K562 (cell line): Measurements from ENCODE around the gene TFF2. TPM values are rescaled to one million over a fixed set of nuclear protein-coding genes. Genes with fewer than 3 reads are reported as not detected.

ENCODE experiments used
- ATAC-seq: fragments of 200-7000 bp; cut with Tn5 transposase; 3 replicates; pipeline ENCODE4 v1.9.1; 2020; ENCODE audit warnings: moderate library complexity
- BruUV-seq: library from RNA; stranded (reverse); fragments of 400-500 nt; replicated peaks from 2 replicates; lab custom pipeline; 2021; lab: Mats Ljungman, UMichigan
- CTCF ChIA-PET: fragments of 300-600 bp; formaldehyde crosslinking; extraction: SDS; loops from one replicate; lab custom pipeline; 2021; ENCODE audit warnings: low intra/inter-chr PET ratio; lab: Yijun Ruan, JAX
- POLR2A ChIA-PET: fragments of 300-600, 350-650 bp; sonication (Branson Sonifier 250); formaldehyde crosslinking; extraction: SDS; loops from one replicate; lab custom pipeline; 2021; ENCODE audit warnings: antibody characterized with exemption, inconsistent platforms; lab: Yijun Ruan, JAX
- DNase-seq, 4 experiments: peaks; one replicate each; pipeline versions ENCODE4 v3.0.0 to v3.0.0-alpha.2; 2011 to 2018; ENCODE audit warnings: low spot score in 3 of 4, mixed read lengths in 3 of 4; ENCODE audit errors: extremely low read depth in 1 of 4
- FAIRE-seq: peaks from 2 replicates; lab custom pipeline; 2011; peaks lifted over from hg19 to GRCh38; lab: Jason Lieb, UNC
- H2AFZ ChIP-seq: 2 replicates; pipeline ENCODE4 v1.6.0; 2011; ENCODE audit warnings: low read depth, low read length, control low read depth, inconsistent platforms
- H3K27ac ChIP-seq: fragments of 200-600 bp; 3 replicates; pipeline ENCODE4 v1.8.0; 2011; ENCODE audit warnings: low read depth, mild to moderate bottlenecking, control low read depth, inconsistent platforms, low read length, moderate library complexity, mixed read lengths; ENCODE audit errors: extremely low read depth
- H3K27me3 ChIP-seq, 2 experiments: fragments of 300-600 bp in 1 of 2; 2 replicates in 1 of 2; 3 replicates in 1 of 2; pipeline versions ENCODE4 v1.6.0 to v1.8.0; 2011; ENCODE audit warnings: inconsistent platforms in 2 of 2, low read length in 2 of 2, mild to moderate bottlenecking in 1 of 2, mixed read lengths in 1 of 2, moderate library complexity in 1 of 2; ENCODE audit not compliant: control insufficient read depth in 2 of 2, insufficient read depth in 2 of 2
- H3K36me3 ChIP-seq: fragments of 300-600 bp; 3 replicates; pipeline ENCODE4 v1.8.0; 2011; ENCODE audit warnings: mild to moderate bottlenecking, low read length, inconsistent platforms; ENCODE audit not compliant: control insufficient read depth, insufficient read depth
- H3K4me1 ChIP-seq, 2 experiments: fragments of 200-600 bp in 1 of 2; replicated peaks in 1 of 2; 2 replicates in 1 of 2; 3 replicates in 1 of 2; pipeline versions ENCODE4 v1.5.1 to v1.8.0; 2011; ENCODE audit warnings: inconsistent platforms in 2 of 2, low read length in 2 of 2, mild to moderate bottlenecking in 1 of 2, mixed read lengths in 1 of 2, moderate library complexity in 1 of 2; ENCODE audit not compliant: control insufficient read depth in 2 of 2, insufficient read depth in 2 of 2
- H3K4me2 ChIP-seq: 2 replicates; pipeline ENCODE4 v1.6.1; 2011; ENCODE audit warnings: low read length, control low read depth, inconsistent platforms, mixed read lengths; ENCODE audit not compliant: insufficient read depth
- H3K4me3 ChIP-seq: fragments of 200-600 bp; sonication (generic), shearing (Covaris generic); 2 replicates; pipeline ENCODE4 v1.5.1; 2016; ENCODE audit warnings: control low read depth, inconsistent platforms
- H3K79me2 ChIP-seq: fragments of 200-600 bp; 3 replicates; pipeline ENCODE4 v1.8.0; 2011; ENCODE audit warnings: low read length, inconsistent platforms; ENCODE audit not compliant: control insufficient read depth, insufficient read depth
- H3K9ac ChIP-seq, 2 experiments: 2 replicates each; pipeline versions ENCODE4 v1.6.0 to v1.6.1; 2011; ENCODE audit warnings: low read depth in 2 of 2, low read length in 2 of 2, control low read depth in 1 of 2, inconsistent platforms in 1 of 2, mild to moderate bottlenecking in 1 of 2, mixed read lengths in 1 of 2; ENCODE audit not compliant: insufficient read depth in 1 of 2
- H3K9me1 ChIP-seq: one replicate; pipeline ENCODE4 v1.6.0; 2011; ENCODE audit warnings: inconsistent platforms, mild to moderate bottlenecking, low read length, moderate library complexity; ENCODE audit not compliant: control insufficient read depth, insufficient read depth
- H3K9me3 ChIP-seq: replicated peaks from 2 replicates; pipeline ENCODE4 v1.5.1; 2011; ENCODE audit warnings: low read depth, low read length, inconsistent platforms; ENCODE audit not compliant: control insufficient read depth, insufficient read depth
- H4K20me1 ChIP-seq: replicated peaks from 2 replicates; pipeline ENCODE4 v1.6.1; 2011; ENCODE audit warnings: low read length, inconsistent platforms, mixed read lengths; ENCODE audit not compliant: control insufficient read depth, insufficient read depth
- BRCA1 ChIP-seq, 2 experiments: fragments of 450-650 bp in 1 of 2; sonication (generic) in 1 of 2; formaldehyde crosslinking in 1 of 2; IDR thresholded peaks; 2 replicates each; pipeline versions ENCODE4 v1.5.0 to v1.6.1; 2017 to 2020; ENCODE audit warnings: mild to moderate bottlenecking in 1 of 2, missing genetic modification reagents in 1 of 2
- EGR1 ChIP-seq: fragments of 450-650 bp; conservative IDR thresholded peaks from 2 replicates; pipeline ENCODE4 v1.6.1; 2017; ENCODE audit warnings: mild to moderate bottlenecking
- IFI16 ChIP-seq: fragments of 250-450 bp; sonication (Bioruptor Pico); IDR thresholded peaks from 2 replicates; pipeline ENCODE4 v2.1.2; 2022; ENCODE audit warnings: mild to moderate bottlenecking, inconsistent platforms
- PCBP1 ChIP-seq: fragments of 200-400 bp; formaldehyde crosslinking; IDR thresholded peaks from 2 replicates; pipeline ENCODE4 v1.6.1; 2018; ENCODE audit warnings: mild to moderate bottlenecking, low read depth, low read length; ENCODE audit not compliant: poor library complexity, severe bottlenecking
- POLR3G ChIP-seq: IDR thresholded peaks from 2 replicates; pipeline ENCODE4 v1.6.1; 2011; ENCODE audit not compliant: insufficient read length, insufficient replicate concordance; ENCODE audit errors: extremely low read depth
- TRIM28 ChIP-seq: fragments of 450-650 bp; IDR thresholded peaks from 2 replicates; pipeline ENCODE4 v1.6.1; 2017
- ZEB2 ChIP-seq: fragments of 450-650 bp; IDR thresholded peaks from 2 replicates; pipeline ENCODE4 v1.6.1; 2016
- ZNF232 ChIP-seq: sonication (generic); formaldehyde crosslinking; IDR thresholded peaks from 2 replicates; pipeline ENCODE4 v1.8.0; 2022; ENCODE audit warnings: mild to moderate bottlenecking, missing genetic modification reagents
- WGBS: fragments of 100-300 bp; shearing (Covaris generic); methylation state at CpG from one replicate; pipeline ENCODE4 v1.1.6; 2016; ENCODE audit warnings: low coverage, mixed read lengths; ENCODE audit not compliant: insufficient coverage; ENCODE audit errors: missing lambda C conversion rate; 5-methylcytosine and 5-hydroxymethylcytosine counted together
- in situ Hi-C: fragments of 300-500 bp; cut with MboI; formaldehyde crosslinking; loops from 4 replicates; pipeline ENCODE4 v1.15.0; 2018; ENCODE audit warnings: inconsistent platforms, mixed read lengths
- intact Hi-C: fragments of 100-400 bp; cut with micrococcal nuclease; formaldehyde crosslinking; loops from 2 replicates; pipeline ENCODE4 v1.14.2; 2022
- polyA plus RNA-seq, 8 experiments: library from polyadenylated mRNA; depleted of rRNA in 4 of 8; stranded (reverse) in 5 of 8; unstranded in 3 of 8; fragments of >200 nt; fragmentation: Nextera tagmentation in 2 of 8; fragmentation: Illumina TruSeq in 1 of 8; extraction: Ambion mirVana in 2 of 8; extraction: Trizol in 1 of 8; gene quantifications; 2 replicates each; pipeline versions ENCODE4 v1.2.1 to v1.2.3, GENCODE V29; 2011 to 2014; ENCODE audit warnings: inconsistent platforms in 1 of 8, missing spikeins in 1 of 8
- total RNA-seq, 7 experiments: library from RNA; depleted of rRNA in 6 of 7; stranded (reverse); fragments of >200 nt in 6 of 7; fragmentation: Illumina TruSeq in 2 of 7; extraction: Trizol in 2 of 7; gene quantifications; 2 replicates each; pipeline versions ENCODE4 v1.2.1 to v1.2.3, GENCODE V29; 2011 to 2021; ENCODE audit warnings: low replicate concordance in 1 of 7
- TF ChIP-seq, protein P1 (sequence below): sonication (generic); formaldehyde crosslinking; IDR thresholded peaks from 2 replicates; pipeline ENCODE4 v1.8.1; 2023; ENCODE audit warnings: missing genetic modification reagents, mild to moderate bottlenecking, borderline replicate concordance

Gene TFF2
- total and polyA plus RNA-seq, 9 of the 15 experiments (the other 6 are each of a cell fraction or from before 2014, with no cell fraction given): not detected

GRCh38 chr21:42389449-42389835, 38.6 kb upstream of the TFF2 start:
- no peaks in the 10 kb centered on the region for H3K79me2 ChIP-seq
- H4K20me1 ChIP-seq: no peaks in the 10 kb centered on the region
- no peaks in the 10 kb centered on the region for H3K36me3 ChIP-seq
- peaks cover 12 to 37% of the 10 kb centered on the region in 2 experiments for H3K27me3 ChIP-seq
- H3K9ac ChIP-seq: no peak overlapping the region; a peak in 1 of 4 replicates
- ChIA-PET POLR2A (no interaction called here), CTCF (interaction anchor here (0.7 kb wide), 1 partner anchor 123 kb away, joined by 3 read pairs; no protein-coding TSS in a partner anchor)
- in situ Hi-C loops: no loop called here
- H3K9me3 ChIP-seq: no peaks in the 10 kb centered on the region
- H3K27ac ChIP-seq: no peak overlapping the region
- H3K9me1 ChIP-seq: no peaks in the 10 kb centered on the region
- H3K4me2 ChIP-seq: peak overlapping the region; percentile 54
- BruUV-seq: no TSS peak
- intact Hi-C loops: no loop called here
- DNase-seq: no peak
- peak overlapping the region; percentile 78 for H2AFZ ChIP-seq
- H3K4me1 ChIP-seq: peaks cover 13 to 16% of the 10 kb centered on the region in 2 experiments; a peak in 3 of 5 replicates
- TF ChIP-seq IFI16 (CRISPR knock-in tag): no peak
- no peak for TF ChIP-seq ZNF232 (CRISPR knock-in tag)
- no peak for TF ChIP-seq ZEB2
- no peak for TF ChIP-seq BRCA1 (IDR thresholded peaks at IDR 0.05)
- TF ChIP-seq BRCA1 (CRISPR knock-in tag; IDR thresholded peaks at IDR 0.05): no peak
- TF ChIP-seq PCBP1: no peak
- no peak for TF ChIP-seq POLR3G
- TF ChIP-seq, protein P1, sequence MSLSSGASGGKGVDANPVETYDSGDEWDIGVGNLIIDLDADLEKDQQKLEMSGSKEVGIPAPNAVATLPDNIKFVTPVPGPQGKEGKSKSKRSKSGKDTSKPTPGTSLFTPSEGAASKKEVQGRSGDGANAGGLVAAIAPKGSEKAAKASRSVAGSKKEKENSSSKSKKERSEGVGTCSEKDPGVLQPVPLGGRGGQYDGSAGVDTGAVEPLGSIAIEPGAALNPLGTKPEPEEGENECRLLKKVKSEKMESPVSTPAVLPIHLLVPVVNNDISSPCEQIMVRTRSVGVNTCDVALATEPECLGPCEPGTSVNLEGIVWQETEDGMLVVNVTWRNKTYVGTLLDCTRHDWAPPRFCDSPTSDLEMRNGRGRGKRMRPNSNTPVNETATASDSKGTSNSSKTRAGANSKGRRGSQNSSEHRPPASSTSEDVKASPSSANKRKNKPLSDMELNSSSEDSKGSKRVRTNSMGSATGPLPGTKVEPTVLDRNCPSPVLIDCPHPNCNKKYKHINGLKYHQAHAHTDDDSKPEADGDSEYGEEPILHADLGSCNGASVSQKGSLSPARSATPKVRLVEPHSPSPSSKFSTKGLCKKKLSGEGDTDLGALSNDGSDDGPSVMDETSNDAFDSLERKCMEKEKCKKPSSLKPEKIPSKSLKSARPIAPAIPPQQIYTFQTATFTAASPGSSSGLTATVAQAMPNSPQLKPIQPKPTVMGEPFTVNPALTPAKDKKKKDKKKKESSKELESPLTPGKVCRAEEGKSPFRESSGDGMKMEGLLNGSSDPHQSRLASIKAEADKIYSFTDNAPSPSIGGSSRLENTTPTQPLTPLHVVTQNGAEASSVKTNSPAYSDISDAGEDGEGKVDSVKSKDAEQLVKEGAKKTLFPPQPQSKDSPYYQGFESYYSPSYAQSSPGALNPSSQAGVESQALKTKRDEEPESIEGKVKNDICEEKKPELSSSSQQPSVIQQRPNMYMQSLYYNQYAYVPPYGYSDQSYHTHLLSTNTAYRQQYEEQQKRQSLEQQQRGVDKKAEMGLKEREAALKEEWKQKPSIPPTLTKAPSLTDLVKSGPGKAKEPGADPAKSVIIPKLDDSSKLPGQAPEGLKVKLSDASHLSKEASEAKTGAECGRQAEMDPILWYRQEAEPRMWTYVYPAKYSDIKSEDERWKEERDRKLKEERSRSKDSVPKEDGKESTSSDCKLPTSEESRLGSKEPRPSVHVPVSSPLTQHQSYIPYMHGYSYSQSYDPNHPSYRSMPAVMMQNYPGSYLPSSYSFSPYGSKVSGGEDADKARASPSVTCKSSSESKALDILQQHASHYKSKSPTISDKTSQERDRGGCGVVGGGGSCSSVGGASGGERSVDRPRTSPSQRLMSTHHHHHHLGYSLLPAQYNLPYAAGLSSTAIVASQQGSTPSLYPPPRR (CRISPR knock-in tag): no peak
- no peak for TF ChIP-seq TRIM28
- TF ChIP-seq EGR1: no peak
- WGBS: 40% methylated on average over 6 of the region's 6 CpGs
- FAIRE-seq: no peak
- no peak overlapping the region for H3K4me3 ChIP-seq
- ATAC-seq: peak; percentile 32; the same call in 1 of the 3 replicates
